Endothelial cell of hepatic sinusoid (primary cell): ENCODE data around the gene SPON1.

ENCODE experiments used
- in situ Hi-C: cut with HindIII; loops from 2 replicates; pipeline ENCODE4 v1.10.0; 2017; ENCODE audit warnings: low sequenced_read_pairs

Gene SPON1

DNA sequence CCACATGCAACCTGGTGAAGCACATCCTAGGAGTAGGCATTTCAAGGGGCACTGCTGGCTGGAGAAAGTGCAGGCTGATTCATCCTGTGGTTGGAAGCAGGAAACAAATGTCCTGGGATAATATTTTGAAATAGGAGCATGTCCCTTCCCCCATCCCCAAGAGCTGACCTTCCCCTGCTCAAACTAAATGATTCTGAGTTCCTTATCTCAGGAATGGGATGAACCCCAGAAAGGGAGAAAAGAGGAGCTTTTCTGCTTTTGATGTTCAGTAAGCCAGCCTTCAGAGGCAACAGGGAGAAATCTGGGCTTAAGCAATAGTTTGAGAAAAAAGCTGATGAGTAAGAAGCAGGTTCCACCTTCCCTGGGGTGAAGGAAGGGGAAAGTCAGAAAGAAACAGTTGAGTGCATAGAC, 19.5 kb upstream of the SPON1 start:
- in situ Hi-C loops: no loop called here

DNA sequence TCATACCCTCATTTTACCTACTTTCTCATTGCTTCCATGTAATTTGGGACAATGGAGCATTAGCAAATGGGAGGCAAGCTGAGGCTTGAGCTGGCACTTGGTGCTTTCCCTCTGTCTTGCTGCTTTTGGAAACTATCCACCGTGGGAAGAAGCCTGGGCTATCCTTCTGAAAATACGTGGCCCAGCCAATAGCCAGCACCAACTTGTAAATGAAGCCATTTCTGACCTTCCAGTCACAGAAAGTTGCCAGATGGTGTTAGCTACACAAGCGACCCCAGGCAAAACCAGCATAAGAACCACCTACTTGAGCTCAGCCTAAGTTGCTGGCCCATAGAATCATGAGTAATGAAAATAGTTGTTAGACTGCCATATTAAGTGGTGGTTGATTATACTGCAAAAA, 18.5 kb upstream of the SPON1 start:
- in situ Hi-C loops: no loop called here

DNA sequence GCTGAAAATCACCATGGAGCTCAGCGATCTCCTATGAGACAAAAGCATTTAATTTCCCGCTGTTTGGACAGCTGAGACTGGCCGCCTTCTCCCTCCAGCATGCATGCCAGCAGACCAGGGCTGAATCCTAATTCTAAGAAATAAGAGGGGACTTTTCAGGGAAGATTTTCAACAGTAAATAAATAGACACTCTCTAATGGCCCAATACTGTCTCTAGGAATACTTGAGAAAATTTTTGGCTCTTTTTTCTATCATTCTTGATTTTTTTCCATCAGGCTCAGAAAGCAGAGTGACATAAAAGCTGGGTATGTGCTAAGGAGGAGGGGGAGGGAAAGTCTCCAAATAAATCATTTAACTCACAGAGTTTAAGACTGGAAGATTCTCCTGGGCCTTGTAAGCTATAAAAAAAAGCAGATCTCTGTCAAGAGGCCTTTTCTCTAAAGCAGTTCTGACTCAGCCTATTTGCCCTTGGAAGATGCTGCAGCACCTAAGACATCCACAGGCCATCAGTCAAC, 17.6 kb upstream of the SPON1 start:
- in situ Hi-C loops: no loop called here

DNA sequence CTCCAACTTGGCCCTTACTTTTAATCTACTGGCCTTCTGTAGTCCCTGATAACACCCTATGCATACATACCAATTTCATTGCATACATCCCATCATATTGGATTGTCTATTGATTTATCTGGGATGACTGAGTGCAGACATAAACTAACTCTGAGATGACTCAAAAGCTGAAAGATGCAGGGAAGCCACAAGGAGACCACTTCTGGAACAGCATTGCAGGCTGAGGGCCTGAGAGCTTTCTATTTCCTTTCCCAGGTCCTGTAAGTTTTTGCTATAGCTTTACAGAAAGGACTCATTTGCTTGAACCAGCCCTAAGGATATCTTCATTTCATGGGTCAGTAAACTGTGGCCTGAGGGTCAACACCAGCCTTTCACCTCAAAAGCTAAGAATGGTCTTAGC, 15.1 kb upstream of the SPON1 start:
- in situ Hi-C loops: no loop called here

DNA sequence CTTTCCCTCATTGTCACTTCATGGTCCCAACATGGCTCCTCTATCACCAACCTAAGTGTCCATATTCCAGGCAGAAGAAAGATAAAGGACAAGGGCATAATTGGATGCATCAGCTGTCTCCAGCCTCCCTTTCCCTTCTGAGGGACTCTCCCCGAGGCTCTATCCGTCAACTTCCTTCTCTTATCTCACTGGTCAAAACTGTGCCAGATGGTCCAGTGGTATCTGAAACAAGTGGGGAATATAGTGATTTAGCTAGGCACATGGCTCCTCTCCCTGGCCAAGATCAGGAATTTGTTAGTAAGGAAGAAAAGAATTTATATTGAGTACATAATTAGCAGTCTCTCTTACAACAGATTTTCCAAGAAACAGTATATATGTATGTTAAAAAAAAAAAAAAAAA, 12.6 kb upstream of the SPON1 start:
- in situ Hi-C loops: no loop called here

DNA sequence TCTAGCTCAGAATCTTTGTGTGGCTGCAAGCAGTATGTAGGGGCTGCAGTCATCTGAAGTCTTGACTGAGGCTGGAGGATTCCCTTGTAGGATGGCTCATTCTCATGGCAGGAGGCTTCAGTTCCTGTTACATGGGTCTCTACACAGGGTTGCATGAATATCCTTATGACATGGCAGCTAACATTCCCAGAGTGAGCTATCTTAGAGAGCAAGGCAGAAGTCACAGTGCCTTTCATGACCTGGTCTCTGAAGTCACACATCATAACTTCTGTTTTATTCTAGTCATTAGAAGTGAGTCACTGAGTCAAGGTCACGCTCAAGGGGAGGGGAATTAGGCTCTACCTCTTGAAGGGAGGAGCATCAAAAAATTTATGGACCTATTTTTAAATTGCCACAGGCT, 10.3 kb upstream of the SPON1 start:
- in situ Hi-C loops: no loop called here

DNA sequence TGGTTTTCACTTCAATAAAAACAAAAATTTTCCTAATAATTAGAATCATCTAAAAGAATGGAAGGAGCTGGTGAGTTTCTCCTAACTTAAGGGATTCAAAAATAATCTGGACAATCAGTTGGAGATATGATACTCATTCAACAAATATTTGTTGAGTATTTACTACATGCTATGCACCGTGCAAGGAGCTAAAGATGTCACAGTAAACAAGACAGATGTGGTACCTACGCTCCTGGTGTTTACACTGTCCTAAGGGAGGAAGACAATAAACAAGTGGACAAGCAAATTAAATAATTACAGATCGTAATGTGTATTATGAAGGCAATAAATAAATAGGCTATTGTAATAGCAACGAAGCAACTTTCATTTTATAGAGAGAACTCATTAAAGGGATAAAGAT, 9.9 kb upstream of the SPON1 start:
- in situ Hi-C loops: no loop called here

DNA sequence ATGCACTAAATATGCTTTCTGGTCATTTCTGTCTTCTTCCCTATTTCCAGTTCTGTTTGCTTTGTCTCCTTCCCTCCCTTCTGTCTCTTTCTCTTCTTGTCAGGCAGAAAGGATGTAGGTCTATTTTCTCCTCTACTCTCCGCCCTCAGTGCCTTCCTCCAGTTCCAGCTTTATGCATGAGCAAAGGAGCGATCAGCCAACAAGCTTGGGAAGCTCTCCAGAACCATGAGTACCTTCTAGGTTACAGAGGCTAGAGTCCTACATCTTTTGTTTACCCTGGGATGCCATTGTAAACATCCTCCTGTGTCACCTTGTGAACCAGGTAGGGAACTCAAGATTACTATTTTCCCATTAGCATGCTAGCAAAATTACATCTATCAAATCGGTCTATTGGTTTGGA, 7.9 kb upstream of the SPON1 start:
- in situ Hi-C loops: no loop called here

DNA sequence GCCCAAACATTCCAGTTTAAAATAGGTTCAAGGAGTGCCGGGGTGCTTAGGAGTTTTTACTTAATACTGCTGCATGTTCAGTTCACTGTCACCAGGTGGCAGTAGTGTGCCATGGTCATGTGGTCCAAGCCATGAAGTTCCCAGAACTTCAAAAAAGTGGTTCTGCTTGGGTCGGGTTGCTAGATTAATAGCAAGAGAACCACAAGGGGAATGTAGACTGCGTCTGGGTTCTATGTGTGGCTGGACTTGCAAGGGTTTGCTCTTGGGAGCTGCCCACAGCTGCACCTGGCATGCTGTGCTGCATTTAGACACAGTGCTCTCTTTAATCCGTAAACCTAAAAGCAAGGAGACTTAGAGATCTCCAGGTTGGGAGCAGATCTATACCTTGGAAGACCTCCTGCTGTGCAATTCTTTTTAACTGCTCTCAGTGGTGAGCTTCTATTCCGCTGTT, 6.5 kb upstream of the SPON1 start:
- in situ Hi-C loops: no loop called here

DNA sequence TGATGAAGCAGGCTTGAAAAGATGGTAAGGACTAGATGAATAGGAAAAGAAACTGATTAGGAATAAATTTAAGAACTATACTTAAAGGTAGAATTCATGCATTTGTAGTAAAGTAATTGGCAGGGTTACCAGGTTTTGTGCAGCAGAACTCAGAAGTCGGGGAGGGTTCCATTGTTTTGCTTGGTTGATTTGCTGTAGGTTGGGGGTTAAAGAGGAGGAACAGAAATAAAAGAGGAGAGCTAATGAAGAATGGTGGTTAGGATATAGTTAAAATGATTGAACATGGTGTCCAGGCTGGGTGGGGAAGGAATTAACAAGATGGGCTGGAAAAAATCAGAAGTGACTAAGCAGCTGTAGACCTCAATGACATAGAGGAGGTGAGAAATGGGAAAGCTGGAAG, 5.5 kb upstream of the SPON1 start:
- in situ Hi-C loops: no loop called here

DNA sequence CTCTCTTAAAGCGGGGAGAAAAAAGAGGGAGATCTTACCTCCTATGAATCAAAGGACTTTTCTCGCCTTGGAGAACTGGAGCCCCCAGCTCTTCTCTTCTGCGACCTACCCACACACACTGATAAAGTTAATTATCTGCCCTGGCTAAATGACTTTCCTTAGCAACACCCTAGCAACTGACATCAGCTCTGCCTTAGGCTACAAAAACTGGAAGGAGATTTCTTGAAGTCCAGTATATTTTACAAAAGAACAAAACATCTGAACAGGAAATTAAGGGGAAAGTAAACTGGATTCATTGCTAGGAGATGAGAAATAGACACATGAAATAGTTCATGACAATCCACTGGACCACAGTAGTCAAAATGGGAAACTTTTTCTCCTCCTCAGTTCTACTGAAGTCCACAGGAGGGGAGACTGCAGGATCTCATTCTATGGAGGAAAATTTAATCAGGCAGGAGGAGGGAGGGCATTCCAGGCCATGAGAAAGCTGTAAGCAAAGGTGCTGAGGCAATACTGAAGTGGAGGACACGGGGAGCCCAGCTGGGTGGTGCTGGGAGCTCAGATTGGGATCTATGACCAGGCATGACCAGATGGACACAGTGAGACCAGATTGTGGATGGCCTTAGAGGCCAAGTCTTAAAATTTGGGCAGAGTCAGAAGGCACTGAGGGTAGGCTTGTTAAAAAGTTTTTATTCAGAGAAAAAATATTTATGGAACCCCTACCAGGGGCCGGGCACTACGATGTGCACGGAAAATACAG, 3.7 kb upstream of the SPON1 start:
- in situ Hi-C loops: no loop called here

DNA sequence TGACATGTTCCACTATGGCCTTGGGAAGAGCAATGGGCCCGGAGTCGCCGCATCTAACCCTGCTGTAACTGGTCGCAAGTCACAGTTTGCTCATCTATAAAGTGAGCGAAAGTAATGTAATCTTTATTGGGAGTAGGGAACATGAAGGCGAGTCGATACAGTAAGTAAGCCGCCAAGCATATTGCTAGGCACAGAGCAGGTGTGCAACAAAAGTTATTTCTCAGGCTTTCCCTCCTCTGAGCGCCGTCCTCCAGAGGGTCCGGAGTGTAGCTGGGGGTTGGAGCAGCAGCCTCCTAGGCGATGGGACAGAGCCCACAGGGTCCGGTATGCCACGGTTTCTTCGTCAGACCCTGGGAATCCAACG, 343 bp upstream of the SPON1 start:
- in situ Hi-C loops: loop anchor here (5.0 kb wide), 1 partner anchor 275 kb away; no protein-coding TSS in a partner anchor

DNA sequence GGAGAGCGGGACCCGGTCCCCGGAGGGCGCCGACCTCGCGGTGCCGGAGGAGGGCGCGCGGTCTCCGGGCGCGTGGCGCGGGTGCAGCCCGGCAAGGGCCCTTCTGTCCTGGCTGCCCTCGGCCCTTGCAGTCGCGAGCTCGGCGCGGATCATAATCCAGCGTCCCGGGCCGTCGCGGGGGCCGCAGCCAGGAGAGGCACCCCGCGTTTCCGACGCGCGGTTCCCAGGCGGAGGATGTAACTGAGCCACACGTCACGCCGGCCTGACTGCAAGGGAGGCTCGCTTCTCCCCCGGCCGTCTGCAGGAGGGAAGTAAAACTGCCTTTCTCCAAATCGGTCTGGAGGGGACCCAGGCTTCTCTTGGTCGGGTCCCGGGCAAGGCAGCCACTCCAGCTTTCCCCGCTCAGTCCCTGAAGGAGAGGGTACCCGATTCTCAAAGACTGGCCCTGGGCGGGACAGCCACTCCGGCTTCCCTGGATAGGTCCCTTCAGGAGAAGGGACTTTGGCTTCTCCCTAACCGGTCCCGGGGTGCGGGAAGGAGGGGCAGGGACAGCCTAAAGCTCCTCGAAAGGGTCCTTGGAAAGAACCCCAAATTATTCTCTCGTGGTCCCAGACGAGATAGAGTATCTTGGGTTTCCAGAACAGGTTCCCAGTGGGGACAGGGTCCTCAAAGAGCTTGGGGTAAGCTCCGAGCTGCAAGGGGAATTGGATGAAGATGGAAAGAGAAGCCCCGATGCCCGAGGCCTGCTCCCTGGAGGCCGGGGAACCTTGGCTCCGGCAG, 836 bp downstream of the SPON1 start:
- in situ Hi-C loops: loop anchor here (5.0 kb wide), 1 partner anchor 274 kb away; no protein-coding TSS in a partner anchor

DNA sequence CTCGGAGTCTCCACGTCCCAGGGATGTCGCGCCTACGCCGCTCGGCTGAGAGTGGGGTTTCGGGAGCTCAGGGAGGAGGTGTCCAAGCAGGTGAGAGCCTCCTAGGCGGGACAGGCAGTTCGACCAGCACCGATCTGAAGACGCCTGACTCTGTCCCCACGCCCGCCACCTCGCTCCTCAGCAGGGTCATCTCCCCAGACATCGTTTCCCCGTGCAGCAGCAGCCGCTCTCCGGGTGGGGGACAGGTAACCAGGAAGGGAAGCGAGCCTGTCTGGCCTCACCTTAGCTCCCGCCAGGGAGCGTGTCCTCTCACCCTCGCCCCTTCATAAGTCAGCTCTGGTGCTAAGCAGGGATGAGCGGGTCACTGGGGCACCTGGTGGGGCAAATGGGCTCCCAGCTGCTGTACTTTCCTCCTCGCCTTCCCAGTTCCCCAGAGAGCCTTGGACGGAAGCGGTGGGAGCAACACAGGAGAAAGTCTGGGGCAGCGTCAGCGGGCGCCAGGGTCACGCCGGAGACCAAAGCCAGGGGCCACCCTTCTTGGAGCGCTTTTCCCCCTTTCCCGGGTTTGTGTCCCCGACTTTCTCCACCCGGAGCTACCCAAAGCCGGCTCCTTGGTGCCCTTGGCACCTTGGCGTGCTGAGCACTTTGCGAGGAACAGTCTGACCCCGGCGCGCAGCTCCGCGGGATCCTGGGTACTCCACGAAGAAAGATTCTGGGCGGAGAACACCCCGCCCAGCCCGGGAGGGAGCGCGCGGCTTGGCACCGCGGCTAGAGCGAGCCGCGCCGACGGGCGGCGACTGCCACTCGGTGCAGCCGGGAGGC, 1.6 kb downstream of the SPON1 start:
- in situ Hi-C loops: loop anchor here (5.0 kb wide), 1 partner anchor 273 kb away; no protein-coding TSS in a partner anchor

DNA sequence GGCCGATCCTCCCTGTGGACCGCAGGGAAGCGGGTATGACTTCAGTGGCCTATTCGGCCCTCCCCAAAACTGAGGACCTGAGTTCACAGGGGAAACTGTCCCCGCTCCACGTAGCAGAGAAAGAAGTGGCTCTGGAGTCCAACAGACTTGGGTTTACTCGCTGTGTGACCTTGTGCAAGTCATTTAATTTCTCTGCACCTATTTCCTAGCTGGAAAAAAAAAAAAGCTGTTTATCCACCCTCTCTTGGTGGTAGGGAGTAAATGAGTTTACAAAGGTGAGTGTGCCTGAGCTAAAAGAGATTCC, 2.2 kb downstream of the SPON1 start:
- in situ Hi-C loops: loop anchor here (5.0 kb wide), 1 partner anchor 273 kb away; no protein-coding TSS in a partner anchor

DNA sequence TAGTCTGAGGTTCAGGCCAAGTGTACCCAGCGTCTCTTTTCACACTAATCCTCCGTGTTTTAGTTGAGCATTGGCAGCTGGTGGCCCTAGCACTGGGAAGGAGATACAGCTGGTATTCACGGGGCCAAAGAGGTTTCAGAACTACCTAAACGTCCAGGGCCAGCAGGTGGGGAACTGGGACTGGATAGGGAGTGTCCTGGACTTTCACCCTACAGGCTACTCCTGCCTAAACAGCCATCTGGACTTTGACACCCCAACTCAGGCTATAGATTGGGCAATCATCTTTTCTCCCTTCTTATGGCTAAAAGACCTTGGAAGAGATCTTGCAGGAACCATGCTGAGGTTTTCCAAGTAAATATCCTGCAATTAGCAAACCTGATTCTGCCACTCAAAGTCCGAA, 2.8 kb downstream of the SPON1 start:
- in situ Hi-C loops: no loop called here

DNA sequence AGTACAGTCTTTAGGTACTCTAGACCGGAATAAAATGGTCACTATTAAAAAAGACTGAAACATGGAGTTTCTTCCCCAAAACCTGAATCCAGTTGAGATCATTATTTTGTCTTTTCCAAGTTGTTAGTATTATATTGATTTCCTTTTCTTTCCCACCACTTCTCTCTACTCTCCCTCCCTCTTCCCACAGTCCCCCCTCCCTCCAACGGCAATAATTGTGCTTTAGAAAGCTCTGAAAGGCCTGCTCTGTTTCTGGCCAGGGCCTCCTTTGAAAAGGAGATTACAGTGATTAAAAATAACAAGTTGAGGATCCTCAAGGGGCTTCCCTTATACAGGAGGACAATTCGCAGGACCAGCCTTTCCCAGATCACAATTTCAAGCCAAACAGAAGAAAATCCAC, 3.5 kb downstream of the SPON1 start:
- in situ Hi-C loops: no loop called here

DNA sequence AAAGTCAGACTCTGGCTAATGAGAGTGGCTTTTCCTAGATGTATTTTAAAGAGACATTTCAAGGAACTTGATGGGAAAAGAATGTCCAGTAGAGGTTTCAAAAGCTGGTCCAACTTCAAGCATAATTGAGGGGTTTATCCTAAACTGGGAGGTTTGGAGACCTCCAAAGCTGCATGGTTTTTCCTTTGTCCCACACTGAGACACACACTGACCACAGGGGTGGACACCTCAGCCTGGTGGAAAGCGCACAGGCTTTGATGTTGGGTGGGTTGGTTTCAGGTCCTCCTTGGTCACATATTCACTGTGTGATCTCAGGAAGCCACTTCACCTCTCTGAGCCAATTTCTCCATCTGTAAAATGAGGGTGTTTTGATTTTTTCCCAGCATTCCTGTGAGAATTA, 4.0 kb downstream of the SPON1 start:
- in situ Hi-C loops: no loop called here

DNA sequence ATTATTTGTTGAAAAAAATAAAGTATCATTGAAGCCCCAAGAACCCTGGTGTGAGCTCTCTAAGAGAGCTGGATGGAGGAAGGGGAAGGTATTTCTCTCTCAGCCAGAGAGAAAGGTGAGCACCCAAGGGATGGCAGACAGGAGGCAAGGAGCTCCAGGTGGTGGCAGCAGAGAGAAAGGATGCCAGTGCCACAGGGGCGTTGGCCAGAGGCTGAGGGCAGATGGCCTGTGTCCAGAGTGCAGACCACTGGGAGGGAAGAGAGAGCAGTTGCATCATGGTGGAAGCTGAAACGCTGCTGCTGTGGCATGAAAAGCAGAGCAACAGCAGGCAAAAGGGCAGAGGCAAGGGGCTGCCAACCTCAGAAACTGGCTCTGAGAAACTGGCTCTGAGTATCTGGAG, 8.5 kb downstream of the SPON1 start:
- in situ Hi-C loops: no loop called here

DNA sequence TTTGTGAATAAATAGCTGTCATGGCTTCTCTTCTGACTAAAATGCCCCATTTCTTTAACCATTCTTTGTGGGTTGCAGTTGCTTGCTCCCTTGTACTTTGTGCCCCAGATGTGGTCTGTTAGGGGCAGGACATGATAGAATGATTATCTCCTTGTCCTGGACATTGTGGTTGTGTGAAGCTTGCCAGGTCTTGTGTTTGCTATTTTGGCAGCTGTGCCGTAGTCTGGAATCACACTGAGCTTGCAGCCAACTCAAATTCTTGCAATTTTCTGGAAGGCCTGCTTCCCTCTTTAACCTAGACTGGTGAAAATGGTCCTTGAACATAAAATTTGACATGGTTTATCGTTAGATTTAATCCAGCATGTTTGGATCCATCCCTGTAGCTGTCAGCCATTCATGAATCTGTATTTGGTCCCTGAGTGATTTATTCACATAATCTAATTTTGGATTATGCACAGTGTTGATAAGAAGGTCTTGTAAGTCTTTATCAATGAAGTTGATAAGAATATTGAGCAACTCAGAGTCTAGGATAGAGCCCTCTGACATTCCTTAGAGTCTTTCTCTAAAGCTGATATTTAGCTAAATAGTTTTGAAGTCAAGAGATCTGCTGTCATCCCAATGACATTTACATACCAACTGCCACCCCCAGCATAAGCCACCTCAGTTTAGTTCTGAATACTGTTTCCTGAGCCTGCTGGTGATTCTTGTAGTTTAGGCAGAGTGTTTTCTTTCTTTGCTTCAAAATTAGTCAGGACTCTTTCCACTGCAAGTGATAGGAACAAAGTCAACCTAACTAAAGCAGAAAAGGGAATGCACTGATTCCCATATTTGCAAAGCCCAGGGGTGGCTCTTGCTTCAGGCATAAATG, 9.8 kb downstream of the SPON1 start:
- in situ Hi-C loops: no loop called here
